Measurements from ENCODE around the gene EXD3. TPM values are rescaled to one million over a fixed set of nuclear protein-coding genes. Genes with fewer than 3 reads are reported as not detected.
A peak's percentile ranks its signal among the peaks of the same experiment; 100 is the strongest.
"Not testable (repeated sequence)": the region's sequence is repeated elsewhere in the genome, so short reads cannot be mapped to it uniquely, and the experiment has no call there.

The EXD3 gene
- total RNA-seq, 1 experiment from 2014 or later: 1.4 TPM

DNA sequence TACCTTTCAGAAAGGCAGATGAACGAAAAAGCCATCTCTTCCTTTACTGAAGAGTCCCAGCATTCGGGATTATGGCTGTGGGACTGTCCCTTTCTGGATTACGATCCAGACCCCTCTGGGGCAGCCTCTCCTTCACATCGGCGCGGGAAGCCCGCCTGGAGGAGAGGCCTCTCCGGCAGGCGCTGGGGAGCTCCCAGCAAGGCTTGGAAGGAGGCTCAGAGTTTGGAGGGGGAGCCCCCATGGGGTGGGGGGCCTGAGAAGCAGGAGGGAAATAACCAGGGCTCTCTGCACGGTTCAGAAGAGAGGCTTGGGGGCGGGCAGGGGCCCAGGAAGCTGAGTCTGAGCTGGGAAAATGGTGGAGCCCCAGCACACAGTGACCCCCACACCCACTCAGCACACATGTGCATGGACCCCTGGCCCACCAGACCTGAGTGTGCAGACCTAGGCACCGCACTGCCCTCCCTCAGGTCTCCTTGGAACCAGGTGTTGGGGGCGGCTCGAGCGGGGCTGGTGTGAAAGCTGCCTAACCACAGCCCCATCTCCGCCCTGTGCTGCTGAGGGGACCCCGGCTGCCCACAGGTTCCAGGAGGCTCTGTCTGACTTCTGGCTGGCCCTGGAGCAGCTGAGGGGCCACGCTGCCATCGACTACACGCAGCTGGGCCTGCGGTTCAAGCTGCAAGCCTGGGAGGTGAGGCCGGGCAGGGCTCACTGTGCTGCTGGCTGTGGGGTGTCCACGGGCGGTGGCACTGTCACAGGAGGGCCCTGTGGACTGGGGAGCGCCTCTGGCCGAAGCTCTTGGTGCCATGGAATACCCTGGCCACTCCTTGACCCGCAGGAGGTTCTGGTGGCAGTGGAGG, 4.7 kb upstream of the EXD3 start:
- in situ Hi-C loops (cut with HindIII; ENCODE audit: low pct_unique_long_range_greater_than_20kb, low sequenced_read_pairs): no loop called here
- no peak for DNase-seq (ENCODE audit: low read depth, low spot score)

DNA sequence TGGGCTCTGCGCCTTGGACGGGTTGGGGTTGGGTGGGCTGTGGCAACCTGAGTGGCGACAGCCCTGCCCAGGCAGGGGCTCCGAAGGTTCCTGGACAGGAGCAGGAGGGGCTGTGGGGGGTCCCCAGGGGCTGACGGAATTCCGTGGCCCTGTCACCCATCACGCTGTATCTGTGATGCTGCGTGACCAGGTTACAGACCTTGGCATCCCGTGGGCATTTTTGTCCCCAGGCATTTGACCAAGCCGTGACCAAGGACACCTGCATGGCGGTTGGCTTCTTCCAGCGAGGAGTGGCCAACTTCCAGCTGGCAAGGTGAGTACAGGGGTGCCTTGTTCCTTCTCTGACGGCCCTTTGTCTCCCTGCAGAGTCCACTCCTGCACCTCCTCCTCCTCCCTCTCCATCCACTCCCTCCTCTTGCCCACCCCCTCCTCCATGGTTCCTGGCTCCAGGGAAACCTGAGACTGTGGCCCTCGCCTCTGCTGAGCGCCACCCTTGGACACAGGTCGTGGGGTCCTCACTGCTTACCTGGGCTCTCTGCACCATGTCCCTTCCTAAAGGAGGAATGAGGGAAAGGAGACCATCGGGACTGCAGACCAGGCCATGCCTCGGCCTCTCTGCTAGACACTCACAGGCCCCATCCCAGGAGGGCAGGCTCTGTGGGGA, 3.2 kb upstream of the EXD3 start:
- in situ Hi-C loops (cut with HindIII; ENCODE audit: low pct_unique_long_range_greater_than_20kb, low sequenced_read_pairs): no loop called here
- no peak for DNase-seq (ENCODE audit: low read depth, low spot score)

DNA sequence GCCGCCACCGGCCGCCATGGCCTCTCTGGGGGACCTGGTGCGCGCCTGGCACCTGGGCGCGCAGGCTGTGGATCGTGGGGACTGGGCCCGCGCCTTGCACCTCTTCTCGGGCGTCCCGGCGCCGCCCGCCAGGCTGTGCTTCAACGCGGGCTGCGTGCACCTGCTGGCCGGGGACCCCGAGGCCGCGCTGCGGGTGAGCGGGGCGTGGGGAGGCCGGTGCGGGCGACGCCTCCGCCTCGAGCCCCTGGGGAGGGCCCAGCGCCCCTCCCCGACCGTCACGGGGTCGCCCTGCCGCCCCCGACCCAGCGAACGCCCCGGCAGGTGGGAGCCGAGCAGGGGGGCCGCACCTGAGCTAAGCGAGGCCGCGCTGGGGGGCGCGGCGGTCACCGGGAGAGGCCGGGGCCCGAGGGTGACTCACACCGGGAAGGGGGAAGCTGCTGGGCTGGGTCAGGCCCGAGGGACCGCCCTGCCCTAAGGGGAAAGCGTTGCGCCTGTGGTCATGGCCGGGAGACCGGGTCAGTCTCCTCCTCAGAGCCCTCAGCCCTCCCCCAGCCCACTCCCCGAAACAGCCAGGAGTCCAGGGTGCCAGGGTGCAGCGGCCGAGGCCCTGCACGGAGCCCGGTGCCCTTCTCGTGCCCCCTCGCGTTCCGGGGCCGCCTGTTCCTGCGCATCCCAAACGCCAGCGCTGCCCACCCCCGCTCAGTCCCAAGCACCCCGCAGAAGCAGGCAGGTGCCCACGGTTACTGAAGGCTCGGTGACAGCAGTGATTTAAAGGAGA, 741 bp upstream of the EXD3 start:
- DNase-seq (ENCODE audit: low read depth, low spot score): no peak
- in situ Hi-C loops (cut with HindIII; ENCODE audit: low pct_unique_long_range_greater_than_20kb, low sequenced_read_pairs): no loop called here

DNA sequence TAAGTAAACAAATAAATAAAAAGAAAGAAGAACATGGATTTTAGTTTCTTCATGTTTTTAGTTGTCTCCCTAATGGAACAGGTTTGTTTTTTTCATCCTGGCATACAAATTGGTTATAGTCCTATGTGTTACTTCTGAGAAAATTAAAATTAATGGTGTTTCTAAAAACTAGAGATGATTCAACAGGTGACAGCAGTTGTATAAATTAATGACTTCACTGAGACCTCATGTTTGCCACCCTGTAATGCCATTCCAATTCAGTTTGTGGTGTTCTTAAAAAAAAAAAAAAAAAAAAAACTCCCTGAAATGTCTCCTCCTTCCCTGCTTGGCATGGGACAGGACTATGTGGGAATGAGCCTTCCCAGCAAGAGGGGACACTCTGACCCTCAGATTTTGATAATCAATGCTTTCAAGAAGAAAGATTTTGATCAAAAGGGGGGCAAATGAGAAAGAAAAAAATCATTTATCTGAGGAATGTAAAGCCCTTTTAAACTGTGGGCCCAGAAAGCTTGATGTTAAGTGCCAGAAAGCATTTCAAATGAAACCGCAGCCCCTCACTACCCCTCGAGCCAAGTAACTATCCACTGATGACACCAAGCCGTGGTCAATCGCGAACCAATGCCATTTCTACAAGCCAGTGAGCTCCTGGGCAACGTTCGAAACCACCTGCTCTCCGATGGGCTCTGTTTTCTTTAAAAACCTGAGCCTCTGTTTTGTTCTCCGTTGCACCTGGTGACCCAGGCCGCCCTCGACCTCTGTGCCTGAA, 941 bp downstream of the EXD3 start:
- in situ Hi-C loops (cut with HindIII; ENCODE audit: low pct_unique_long_range_greater_than_20kb, low sequenced_read_pairs): no loop called here
- no peak for DNase-seq (ENCODE audit: low read depth, low spot score)

DNA sequence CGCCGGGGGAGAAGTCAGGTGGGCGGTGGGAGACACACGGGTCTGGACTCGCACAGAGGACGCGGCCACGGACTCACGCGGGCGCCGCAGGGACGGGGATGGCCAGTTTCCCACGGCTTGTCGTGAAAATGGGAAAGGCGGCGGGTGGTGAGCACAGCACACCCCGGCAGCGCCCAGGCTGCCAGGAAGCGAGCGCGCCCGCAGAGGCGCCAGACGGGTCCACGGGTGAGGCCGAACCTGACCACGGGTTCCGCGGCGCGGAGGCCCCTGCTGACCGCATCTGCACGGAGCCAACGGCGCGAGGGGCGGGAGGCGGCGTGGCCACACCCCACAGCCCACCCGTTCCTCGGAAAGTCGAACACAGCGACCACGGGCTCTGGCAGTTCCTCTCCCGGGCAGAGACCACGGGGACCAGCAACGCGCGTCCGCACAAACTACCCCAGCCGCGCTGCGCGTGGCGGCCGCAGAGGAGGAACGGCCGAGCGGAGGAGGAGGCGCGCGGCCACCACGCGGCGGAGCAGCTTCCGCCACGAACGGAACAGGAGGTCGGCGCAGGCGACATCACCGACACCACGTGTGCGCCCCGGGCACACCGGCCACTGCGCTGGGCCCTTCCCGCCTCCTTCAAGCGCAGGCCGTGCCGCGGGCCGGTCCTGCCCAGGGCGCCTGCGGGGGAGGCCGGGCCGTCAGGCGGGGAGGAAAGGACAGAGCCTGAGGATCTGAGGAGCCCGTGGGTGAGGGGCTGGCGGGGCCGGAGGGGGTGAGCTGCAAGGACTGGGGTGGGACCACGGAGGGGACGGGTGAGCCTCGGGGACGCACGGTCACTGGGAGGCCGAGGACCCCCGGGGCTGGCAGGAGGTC, 5.6 kb downstream of the EXD3 start:
- DNase-seq (ENCODE audit: low read depth, low spot score): no peak
- in situ Hi-C loops (cut with HindIII; ENCODE audit: low pct_unique_long_range_greater_than_20kb, low sequenced_read_pairs): no loop called here

DNA sequence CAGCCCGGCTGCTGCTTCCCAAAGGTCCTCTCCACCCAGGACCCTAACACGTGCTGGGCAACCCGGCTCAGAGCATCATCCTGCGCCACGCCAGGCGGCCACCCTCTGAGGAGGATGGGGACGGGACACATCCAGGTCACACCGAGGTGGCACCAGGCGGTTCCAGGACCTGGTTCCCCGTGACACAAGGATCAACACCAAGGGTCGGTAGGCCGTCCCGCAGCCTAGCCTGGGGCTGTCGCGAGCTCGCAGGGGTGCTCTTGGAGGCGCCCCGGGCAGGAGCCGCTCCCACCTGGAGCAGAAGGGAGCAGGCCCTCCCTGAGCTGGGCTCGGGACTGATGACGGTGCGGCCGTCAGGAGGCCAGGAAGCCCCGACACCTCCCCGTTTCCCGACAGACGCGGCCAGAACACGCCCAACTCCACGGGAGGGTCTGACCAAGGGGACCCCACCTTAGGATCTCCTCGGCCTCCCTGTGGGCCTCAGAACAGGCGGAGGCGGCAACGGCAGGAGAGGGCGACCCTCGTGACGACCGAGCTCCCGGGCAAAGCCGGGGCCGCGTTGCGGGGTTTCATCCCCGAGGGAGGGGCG, 6.3 kb downstream of the EXD3 start:
- DNase-seq (ENCODE audit: low read depth, low spot score): no peak
- in situ Hi-C loops (cut with HindIII; ENCODE audit: low pct_unique_long_range_greater_than_20kb, low sequenced_read_pairs): no loop called here

DNA sequence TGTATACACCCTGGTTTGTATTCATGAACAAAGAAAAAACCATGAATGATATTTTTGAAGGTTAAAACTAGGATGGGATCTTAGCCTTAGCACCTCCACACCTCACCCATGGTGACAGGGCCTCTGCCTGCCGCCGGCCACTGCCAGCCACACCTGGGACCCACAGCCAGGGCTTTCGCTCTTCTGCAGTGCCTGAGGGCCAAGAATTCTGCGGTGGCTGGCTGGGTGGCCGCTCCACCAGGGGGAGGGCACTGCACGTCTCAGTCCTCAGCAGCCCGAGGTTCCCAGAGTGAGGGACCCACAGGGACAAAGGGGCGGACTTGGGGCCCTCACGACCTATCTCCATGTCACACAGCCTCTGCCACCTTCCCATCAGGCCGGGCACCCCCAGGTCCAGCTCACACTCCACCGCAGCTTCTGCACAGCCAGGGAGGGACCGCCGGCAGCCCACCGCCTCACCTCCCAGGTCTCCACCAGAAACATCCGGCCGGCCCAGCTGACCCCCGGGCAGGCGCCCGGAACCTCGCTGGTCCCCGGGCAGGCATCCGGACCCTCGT, 6.9 kb downstream of the EXD3 start:
- no peak for DNase-seq (ENCODE audit: low read depth, low spot score)
- in situ Hi-C loops (cut with HindIII; ENCODE audit: low pct_unique_long_range_greater_than_20kb, low sequenced_read_pairs): no loop called here

DNA sequence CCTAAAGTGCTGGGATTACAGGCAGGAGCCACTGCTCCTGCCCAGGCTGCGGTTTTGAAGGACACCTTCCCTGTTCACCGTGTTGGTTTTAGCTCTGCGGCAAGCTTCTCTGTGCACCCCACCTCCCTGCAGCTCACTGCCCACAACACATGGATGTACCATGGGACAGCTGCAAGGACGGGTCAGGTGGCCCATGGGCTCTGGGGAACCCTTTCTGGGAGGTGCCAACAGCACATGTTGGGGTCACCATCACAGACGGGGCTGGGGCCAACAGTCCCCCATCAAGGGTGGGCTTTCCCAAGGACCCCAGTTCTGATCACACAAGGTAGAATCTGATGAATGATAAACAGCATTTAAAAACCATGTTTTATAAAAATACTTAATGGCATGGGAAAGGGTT, 7.5 kb downstream of the EXD3 start:
- in situ Hi-C loops (cut with HindIII; ENCODE audit: low pct_unique_long_range_greater_than_20kb, low sequenced_read_pairs): no loop called here
- DNase-seq (ENCODE audit: low read depth, low spot score): no peak

DNA sequence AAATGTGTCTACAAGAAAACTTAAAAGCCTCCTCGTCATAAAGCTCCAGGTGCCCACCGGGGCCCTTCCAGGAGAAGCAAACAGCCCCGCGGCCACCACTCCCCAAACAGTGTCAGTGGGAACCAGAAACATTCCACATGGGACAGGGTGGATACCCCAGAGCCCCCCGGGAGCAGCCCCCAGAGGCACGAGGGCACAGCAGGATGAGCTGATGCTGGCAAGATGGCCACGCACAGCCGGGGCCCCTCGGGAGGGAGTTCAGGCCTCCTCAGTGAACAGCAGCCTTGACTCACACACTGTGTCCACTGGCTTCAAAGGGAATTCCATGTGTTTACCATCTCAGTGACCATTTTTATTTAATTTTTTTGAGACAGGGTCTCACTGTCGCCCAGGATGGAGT, 10.5 kb downstream of the EXD3 start:
- DNase-seq (ENCODE audit: low read depth, low spot score): no peak
- in situ Hi-C loops (cut with HindIII; ENCODE audit: low pct_unique_long_range_greater_than_20kb, low sequenced_read_pairs): no loop called here

DNA sequence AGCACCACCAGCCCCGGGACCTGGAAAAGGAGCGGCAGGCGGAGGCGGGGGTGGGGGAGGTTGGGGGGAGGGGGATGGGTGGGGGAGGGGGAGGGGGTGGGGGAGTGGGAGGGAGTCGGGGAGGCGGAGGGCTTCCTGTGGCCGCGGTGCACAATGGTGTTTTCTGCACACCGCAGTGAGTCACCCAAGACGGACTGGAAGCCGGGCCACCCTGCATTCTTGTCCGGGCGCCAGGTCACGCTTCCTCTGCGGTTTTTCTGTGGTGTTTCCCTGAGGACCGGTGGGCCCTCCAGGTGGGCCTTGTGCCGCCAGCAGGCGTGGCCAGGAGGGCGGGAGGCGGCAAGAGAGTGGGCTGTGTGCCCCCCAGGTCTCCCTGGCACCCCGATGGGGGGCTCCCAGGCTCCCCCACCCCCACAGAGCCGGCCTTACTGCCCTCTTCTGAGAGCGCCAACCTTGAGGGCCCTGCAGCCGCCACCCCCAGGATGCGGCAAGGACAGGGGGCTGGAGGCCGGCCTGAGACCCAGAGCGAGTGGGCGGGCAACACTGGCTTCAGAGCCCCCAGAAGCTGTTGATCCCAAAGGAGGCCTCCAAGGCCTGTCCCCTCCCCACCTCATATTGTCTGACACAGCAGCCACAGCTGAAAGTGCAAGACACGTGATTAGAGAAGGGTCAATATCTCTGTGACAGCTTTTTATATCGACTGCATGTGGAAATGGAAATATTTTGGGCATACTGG, 11.1 kb downstream of the EXD3 start:
- in situ Hi-C loops (cut with HindIII; ENCODE audit: low pct_unique_long_range_greater_than_20kb, low sequenced_read_pairs): no loop called here
- peak; percentile 75 for DNase-seq (ENCODE audit: low read depth, low spot score)

DNA sequence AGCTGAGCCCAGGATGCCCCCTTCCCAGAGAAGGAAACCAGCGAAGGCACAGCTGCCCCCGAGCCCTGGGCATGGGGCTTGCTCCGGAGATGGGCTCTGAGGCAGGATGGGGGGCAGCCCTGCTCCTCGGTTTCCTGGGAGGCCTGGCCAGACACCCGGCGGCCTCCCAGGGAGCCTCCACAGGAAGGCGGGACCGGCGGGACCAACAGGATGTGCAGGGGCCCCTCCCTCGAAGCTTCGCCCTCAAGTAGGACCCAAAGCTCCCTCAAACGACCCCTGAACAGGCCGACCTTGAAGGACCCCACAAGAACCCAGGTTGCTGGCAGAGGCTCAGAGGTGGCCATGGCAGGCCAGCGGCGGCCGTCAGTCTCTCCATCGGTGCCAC, 11.7 kb downstream of the EXD3 start:
- in situ Hi-C loops (cut with HindIII; ENCODE audit: low pct_unique_long_range_greater_than_20kb, low sequenced_read_pairs): no loop called here
- DNase-seq (ENCODE audit: low read depth, low spot score): no peak

DNA sequence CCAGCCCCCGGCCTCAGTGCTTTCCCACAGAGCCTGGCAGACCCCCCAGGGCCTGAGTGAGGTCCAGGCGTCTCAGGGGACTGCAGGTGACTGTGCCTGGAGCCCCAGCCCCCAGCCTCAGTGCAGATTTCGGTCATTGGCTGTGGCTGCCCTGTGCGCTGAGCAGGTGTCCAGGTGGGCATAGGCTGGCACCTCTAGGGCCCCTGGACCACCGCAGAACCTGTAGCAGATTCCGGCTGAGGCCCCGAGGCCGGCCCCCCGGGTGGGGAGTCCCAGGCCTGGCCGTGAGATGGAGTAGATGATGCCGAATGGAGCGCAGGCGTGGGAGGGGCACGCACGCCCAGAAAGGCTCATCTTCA, 12.1 kb downstream of the EXD3 start:
- DNase-seq (ENCODE audit: low read depth, low spot score): no peak
- in situ Hi-C loops (cut with HindIII; ENCODE audit: low pct_unique_long_range_greater_than_20kb, low sequenced_read_pairs): no loop called here

DNA sequence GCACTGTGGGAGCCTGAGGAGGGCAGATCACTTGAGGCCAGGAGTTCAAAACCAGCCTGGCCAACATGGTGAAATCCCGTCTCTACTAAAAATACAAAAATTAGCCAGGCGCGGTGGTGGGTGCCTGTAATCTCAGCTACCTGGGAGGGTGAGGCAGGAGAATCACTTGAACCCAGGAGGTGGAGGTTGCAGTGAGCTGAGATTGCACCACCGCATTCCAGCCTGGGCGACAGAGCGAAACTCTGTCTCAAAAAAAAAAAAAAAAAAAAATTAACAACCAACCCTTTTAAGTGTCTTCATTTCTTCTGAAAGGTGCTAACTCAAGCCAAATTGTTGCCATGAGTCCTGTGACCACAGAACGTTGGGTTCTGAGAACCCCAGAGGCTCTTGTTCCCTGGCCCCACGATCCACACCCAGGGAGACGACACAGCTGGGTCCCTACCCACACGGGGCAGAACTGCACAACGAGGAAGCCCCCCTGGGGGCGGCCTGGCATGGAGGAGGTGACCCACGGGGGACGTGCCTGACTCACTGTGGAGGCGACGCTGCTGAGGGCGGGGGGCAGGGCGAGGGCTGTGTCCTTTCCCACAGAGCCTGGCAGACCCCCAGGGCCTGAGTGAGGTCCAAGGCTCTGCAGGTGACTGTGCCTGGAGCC, 12.6 kb downstream of the EXD3 start:
- DNase-seq (ENCODE audit: low read depth, low spot score); in situ Hi-C loops (cut with HindIII; ENCODE audit: low pct_unique_long_range_greater_than_20kb, low sequenced_read_pairs): not testable (repeated sequence)

DNA sequence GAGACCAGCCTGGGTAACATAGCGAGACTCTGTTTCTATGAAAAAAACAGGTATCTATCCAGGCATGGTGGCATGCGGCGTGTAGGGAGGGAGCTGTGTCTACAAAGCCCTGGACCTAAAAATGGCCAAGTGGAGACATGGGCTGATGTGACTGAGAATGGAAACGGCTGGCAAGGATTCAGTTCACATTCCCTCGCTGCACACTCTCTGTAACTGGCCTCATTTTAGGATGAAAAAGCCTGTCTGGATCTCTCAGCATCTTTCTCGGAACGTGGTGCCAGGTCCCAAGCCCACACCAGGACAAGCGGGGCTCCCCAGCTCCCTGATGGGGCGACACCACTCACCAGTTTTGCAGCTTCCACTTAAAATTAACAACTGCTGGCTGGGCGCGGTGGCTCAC, 13.4 kb downstream of the EXD3 start:
- in situ Hi-C loops (cut with HindIII; ENCODE audit: low pct_unique_long_range_greater_than_20kb, low sequenced_read_pairs): no loop called here
- no peak for DNase-seq (ENCODE audit: low read depth, low spot score)

DNA sequence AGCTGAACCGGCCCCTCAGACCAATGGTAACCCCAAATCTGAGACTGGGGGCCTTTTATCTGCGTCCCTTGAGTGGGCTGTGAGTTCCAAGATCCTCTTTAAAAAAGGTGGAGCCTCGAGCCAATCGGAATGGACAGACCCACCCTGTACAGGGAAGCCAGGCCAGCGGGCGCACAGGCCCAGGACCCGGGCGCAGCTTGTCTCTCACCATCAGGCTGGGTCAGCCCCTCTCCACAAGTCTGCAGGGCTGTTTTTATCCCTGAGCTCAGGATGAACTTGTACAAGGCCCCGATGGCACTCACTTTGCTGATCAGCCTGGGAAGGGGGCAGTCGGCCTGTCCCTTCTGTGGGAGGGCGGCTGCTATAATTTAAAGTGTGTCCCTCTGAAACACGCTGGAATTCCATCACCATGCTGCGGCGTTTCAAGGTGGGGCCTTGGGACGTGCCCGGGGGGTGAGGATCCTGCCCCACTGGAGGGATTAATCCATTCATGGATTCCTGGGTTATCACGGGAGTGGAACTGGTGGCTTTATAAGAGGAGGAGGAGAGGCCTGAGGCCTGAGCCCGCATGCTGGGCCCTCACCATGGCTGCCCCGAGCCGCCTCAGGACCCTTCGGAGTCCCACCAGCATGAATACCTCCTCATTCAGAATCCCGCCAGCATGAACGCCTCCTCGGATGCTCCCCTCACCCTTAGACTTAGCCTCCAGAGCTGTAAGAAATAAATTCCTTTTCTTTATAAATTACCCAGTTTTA, 14.1 kb downstream of the EXD3 start:
- in situ Hi-C loops (cut with HindIII; ENCODE audit: low pct_unique_long_range_greater_than_20kb, low sequenced_read_pairs): no loop called here
- DNase-seq (ENCODE audit: low read depth, low spot score): no peak
